Dermis blood vessel endothelial cell (primary cell): ENCODE results near the gene MORC2. TPM values are rescaled to one million over a fixed set of nuclear protein-coding genes. Genes with fewer than 3 reads are reported as not detected.

Source experiments
- total RNA-seq: library from RNA; depleted of rRNA; stranded (reverse); fragments of >200 nt; gene quantifications from 2 replicates; pipeline ENCODE4 v1.2.3, GENCODE V29; 2014

The MORC2 gene
- total RNA-seq, 1 donor from 2014 or later = 16.5 TPM

Other genes starting within 250 kb of the MORC2 start
- 45.8 and 66.9 TPM in 2 replicates for gene TUG1, start 491 bp upstream of the MORC2 start, total RNA-seq
- 269 and 319 TPM in 2 replicates for gene SMTN, start 112.5 kb upstream of the MORC2 start, total RNA-seq
- gene SELENOM, start 138.8 kb upstream of the MORC2 start, total RNA-seq = 18.7 and 33.7 TPM in 2 replicates
- gene INPP5J, start 154.2 kb upstream of the MORC2 start, total RNA-seq = 0.33 TPM in 1 of 2 replicates, not detected in the other
- gene PLA2G3, start 171.7 kb upstream of the MORC2 start, total RNA-seq = not detected in 2 replicates
- 30.3 and 34.3 TPM in 2 replicates for gene RNF185, start 191.4 kb upstream of the MORC2 start, total RNA-seq
- gene LIMK2, start 243.5 kb upstream of the MORC2 start, total RNA-seq = 94.0 and 103 TPM in 2 replicates